ENCODE data around the gene RNF123.

GRCh38 chr3:49750056-49750455 is 60.7 kb downstream of the RNF123 start:
- TF ChIP-seq CTCF (IDR thresholded peaks at IDR 0.05) (no peak), ZFX (IDR thresholded peaks at IDR 0.05; ENCODE audit: borderline replicate concordance) (no peak)

Measured in 22Rv1 (cell line).